ENCODE measurements around the gene SYT5. TPM values are rescaled to one million over a fixed set of nuclear protein-coding genes. Genes with fewer than 3 reads are reported as not detected.

SYT5 gene
- total and polyA plus RNA-seq, 2 of the 13 experiments (the other 11 are each of a cell fraction or from before 2014, with no cell fraction given): not detected

DNA sequence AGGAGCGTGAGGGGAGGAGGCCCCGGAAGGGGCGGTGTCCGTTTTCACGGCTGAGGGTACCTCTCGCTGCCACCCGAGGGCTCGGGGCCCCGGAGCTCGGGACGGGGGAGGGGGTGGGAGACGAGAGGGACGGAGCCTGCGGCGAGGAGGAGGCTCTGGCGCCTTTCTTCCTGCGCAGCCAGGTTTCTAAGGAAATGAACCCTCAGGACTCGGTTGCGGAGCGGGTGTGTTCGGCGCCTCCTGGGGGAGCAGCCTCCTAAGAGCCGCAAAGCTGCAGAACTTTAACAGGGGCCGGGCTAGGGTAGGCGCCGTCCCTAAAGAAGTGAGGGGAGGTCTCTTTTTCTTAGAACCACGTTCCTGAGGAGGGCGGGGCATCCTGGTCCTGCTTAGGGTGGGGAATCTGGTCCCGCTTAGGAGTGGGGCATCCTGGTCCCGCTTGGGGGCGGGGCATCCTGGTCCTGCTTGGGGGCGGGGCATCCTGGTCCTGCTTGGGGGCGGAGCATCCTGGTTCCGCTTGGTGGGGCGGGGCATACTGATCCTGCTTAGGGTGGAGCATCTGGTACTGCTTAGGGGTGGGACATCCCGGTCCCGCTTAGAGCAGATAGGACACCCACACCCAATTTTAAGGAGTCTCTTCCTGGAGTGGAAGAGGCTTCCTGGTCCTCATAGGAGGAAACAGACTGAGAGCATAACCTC is 6.2 kb downstream of the SYT5 start:
- intact Hi-C loops (cut with micrococcal nuclease; ENCODE audit: unreplicated experiment) (no loop called here), in situ Hi-C loops (cut with HindIII; ENCODE audit: extremely low pct_ligation_motif_present, low pct_unique_long_range_greater_than_20kb) (no loop called here)
- no TSS peak for BruUV-seq (replicated peaks)
- WGBS (ENCODE audit: low lambda C conversion rate): 0% methylated on average over 11 of the region's 37 CpGs
- POLR2A ChIA-PET: interaction anchor here (0.9 to 1.7 kb wide), 3 partner anchors 33 to 234 kb away, joined by 3 to 7 read pairs (median 3); partner anchors contain the start of genes PTPRH and UBE2S
- Histone ChIP-seq H3K36me3 (replicated peaks in 1 of 2; ENCODE audit: control insufficient read depth in 1 of 2, insufficient read depth in 2 of 2, low read length in 2 of 2) (no peaks in the 10 kb centered on the region), H4K20me1 (ENCODE audit: insufficient read depth, low read length) (no peaks in the 10 kb centered on the region), H3K4me1 (ENCODE audit: insufficient read depth, low read length) (peaks cover 26% of the 10 kb centered on the region), H3K79me2 (ENCODE audit: insufficient read depth, low read length) (no peaks in the 10 kb centered on the region), H3K27me3 (ENCODE audit: control insufficient read depth in 1 of 2, insufficient read depth in 2 of 2, low read length in 2 of 2) (peaks cover 3 to 48% of the 10 kb centered on the region in 2 experiments), H3K4me2 (ENCODE audit: low read depth, low read length) (peak overlapping the region; percentile 94), H3K4me3 (replicated peaks in 1 of 3; ENCODE audit: insufficient read depth in 1 of 3, low read depth in 2 of 3, low read length in 3 of 3) (peak overlapping the region; percentile 51 to 77 (median 64)), H3K9me3 (ENCODE audit: low read length) (no peaks in the 10 kb centered on the region), H2AFZ (ENCODE audit: low read length) (no peak overlapping the region), H3K27ac (ENCODE audit: extremely low read length, insufficient read depth, low read length) (no peak overlapping the region), H3K9ac (ENCODE audit: insufficient read depth, low read depth, low read length) (peak overlapping the region; percentile 10; the same call in 1 of the 2 replicates)
- FAIRE-seq: no peak
- peak; percentile 49 for ATAC-seq
- CTCF ChIA-PET (ENCODE audit: low intra/inter-chr PET ratio, low total read pairs): no interaction called here
- peak; percentile 39 for DNase-seq (ENCODE audit: low spot score)
- TF ChIP-seq, protein P1, sequence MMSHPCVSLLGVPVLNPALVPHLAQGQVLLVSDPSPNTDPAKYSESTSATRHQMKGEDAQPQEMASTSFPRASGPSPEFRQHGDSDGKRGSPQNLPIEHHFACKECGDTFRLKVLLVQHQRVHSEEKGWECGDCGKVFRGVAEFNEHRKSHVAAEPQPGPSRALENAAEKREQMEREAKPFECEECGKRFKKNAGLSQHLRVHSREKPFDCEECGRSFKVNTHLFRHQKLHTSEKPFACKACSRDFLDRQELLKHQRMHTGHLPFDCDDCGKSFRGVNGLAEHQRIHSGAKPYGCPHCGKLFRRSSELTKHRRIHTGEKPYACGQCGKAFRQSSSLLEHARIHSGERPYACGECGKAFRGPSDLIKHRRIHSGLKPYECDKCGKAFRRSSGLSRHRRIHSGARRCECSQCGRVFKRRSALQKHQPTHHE (CRISPR knock-in tag; IDR thresholded peaks at IDR 0.05; ENCODE audit: borderline replicate concordance): 0 out of 2 replicates have a peak, but pooled peaks have one; percentile 46
- TF ChIP-seq HDAC2 (CRISPR knock-in tag; IDR thresholded peaks at IDR 0.05) (no peak), SIX4 (CRISPR knock-in tag; IDR thresholded peaks at IDR 0.05) (no peak), SP140L (CRISPR knock-in tag; IDR thresholded peaks at IDR 0.05; ENCODE audit: borderline replicate concordance) (no peak), ZNF747 (CRISPR knock-in tag; IDR thresholded peaks at IDR 0.05; ENCODE audit: borderline replicate concordance) (no peak), TEAD3 (CRISPR knock-in tag; optimal IDR thresholded peaks at IDR 0.05; ENCODE audit: borderline replicate concordance) (peak; percentile 6), EED (CRISPR knock-in tag; IDR thresholded peaks at IDR 0.05) (no peak), TARDBP (CRISPR knock-in tag; IDR thresholded peaks at IDR 0.05) (no peak), HNRNPH1 (optimal IDR thresholded peaks at IDR 0.05; ENCODE audit: low read depth, low read length) (no peak), ZNF776 (CRISPR knock-in tag; IDR thresholded peaks at IDR 0.05) (no peak), ZBTB7B (CRISPR knock-in tag; IDR thresholded peaks at IDR 0.05) (no peak), ZNF879 (CRISPR knock-in tag; IDR thresholded peaks at IDR 0.05) (no peak)
- TF ChIP-seq, protein P2, sequence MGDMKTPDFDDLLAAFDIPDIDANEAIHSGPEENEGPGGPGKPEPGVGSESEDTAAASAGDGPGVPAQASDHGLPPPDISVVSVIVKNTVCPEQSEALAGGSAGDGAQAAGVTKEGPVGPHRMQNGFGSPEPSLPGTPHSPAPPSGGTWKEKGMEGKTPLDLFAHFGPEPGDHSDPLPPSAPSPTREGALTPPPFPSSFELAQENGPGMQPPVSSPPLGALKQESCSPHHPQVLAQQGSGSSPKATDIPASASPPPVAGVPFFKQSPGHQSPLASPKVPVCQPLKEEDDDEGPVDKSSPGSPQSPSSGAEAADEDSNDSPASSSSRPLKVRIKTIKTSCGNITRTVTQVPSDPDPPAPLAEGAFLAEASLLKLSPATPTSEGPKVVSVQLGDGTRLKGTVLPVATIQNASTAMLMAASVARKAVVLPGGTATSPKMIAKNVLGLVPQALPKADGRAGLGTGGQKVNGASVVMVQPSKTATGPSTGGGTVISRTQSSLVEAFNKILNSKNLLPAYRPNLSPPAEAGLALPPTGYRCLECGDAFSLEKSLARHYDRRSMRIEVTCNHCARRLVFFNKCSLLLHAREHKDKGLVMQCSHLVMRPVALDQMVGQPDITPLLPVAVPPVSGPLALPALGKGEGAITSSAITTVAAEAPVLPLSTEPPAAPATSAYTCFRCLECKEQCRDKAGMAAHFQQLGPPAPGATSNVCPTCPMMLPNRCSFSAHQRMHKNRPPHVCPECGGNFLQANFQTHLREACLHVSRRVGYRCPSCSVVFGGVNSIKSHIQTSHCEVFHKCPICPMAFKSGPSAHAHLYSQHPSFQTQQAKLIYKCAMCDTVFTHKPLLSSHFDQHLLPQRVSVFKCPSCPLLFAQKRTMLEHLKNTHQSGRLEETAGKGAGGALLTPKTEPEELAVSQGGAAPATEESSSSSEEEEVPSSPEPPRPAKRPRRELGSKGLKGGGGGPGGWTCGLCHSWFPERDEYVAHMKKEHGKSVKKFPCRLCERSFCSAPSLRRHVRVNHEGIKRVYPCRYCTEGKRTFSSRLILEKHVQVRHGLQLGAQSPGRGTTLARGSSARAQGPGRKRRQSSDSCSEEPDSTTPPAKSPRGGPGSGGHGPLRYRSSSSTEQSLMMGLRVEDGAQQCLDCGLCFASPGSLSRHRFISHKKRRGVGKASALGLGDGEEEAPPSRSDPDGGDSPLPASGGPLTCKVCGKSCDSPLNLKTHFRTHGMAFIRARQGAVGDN (CRISPR knock-in tag; IDR thresholded peaks at IDR 0.05): peak; percentile 65
- TF ChIP-seq, protein P3, sequence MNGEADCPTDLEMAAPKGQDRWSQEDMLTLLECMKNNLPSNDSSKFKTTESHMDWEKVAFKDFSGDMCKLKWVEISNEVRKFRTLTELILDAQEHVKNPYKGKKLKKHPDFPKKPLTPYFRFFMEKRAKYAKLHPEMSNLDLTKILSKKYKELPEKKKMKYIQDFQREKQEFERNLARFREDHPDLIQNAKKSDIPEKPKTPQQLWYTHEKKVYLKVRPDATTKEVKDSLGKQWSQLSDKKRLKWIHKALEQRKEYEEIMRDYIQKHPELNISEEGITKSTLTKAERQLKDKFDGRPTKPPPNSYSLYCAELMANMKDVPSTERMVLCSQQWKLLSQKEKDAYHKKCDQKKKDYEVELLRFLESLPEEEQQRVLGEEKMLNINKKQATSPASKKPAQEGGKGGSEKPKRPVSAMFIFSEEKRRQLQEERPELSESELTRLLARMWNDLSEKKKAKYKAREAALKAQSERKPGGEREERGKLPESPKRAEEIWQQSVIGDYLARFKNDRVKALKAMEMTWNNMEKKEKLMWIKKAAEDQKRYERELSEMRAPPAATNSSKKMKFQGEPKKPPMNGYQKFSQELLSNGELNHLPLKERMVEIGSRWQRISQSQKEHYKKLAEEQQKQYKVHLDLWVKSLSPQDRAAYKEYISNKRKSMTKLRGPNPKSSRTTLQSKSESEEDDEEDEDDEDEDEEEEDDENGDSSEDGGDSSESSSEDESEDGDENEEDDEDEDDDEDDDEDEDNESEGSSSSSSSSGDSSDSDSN (CRISPR knock-in tag; IDR thresholded peaks at IDR 0.05): no peak
- TF ChIP-seq, protein P4, sequence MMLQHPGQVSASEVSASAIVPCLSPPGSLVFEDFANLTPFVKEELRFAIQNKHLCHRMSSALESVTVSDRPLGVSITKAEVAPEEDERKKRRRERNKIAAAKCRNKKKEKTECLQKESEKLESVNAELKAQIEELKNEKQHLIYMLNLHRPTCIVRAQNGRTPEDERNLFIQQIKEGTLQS (CRISPR knock-in tag; IDR thresholded peaks at IDR 0.05): no peak
- TF ChIP-seq, protein P5, sequence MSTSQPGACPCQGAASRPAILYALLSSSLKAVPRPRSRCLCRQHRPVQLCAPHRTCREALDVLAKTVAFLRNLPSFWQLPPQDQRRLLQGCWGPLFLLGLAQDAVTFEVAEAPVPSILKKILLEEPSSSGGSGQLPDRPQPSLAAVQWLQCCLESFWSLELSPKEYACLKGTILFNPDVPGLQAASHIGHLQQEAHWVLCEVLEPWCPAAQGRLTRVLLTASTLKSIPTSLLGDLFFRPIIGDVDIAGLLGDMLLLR (CRISPR knock-in tag; IDR thresholded peaks at IDR 0.05): no peak
